ENCODE measurements around the gene SF3B3.
"Not testable (repeated sequence)": the region's sequence is repeated elsewhere in the genome, so short reads cannot be mapped to it uniquely, and the experiment has no call there.

The SF3B3 gene

DNA sequence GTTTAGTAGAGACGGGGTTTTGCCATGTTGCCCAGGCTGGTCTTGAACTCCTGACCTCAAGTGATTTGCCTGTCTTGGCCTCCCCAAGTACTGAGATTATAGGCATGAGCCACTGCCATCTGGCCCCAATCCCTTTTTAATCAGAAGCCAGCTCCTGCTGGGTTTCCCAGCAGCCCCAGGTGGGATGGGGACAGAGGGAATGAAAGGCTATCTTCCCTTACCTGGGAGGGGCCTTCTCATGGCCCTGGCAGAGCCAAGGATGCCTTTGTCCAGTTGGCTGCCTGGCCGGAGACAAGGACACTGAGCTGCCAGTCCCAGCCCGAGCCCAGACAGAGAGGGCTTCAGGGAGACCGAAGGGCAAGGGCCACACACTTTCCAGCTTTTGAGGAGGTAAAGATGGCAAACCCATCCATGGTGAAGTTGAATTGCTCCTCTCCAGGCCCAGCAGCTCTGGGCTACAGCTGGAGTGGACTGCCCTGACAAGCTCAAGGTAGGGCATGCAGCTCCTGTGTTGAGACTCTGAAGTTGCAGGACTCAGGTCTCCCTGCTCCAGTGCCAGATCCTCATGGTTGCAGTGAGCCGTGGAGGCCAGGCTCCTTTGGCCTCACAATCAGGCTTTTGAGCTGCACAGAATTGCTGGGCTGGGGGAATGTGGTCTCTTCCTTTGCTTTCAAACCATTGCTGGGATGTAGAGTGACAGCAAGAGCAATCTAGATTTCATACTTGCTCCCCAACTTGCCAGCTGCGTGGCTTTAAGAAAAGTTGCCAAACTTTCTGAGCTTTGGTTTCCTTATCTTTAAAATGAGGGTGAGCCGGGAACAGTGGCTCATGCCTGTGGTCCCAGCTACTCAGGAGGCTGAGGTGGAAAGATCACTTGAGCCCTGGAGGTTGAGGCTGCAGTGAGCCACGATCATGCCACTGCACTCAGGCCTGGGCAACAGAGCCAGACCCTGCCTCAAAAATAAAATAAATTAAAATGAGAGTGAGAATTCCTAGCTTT lies 78.3 kb downstream of the SF3B3 start:
- Mint-ChIP-seq H3K27me3 (ENCODE audit: low read depth) (peaks cover 4% of the 10 kb centered on the region), H3K4me3 (no peak overlapping the region), H3K36me3 (ENCODE audit: low read depth) (no peaks in the 10 kb centered on the region), H3K27ac (no peak overlapping the region), H3K9me3 (no peaks in the 10 kb centered on the region), H3K4me1 (ENCODE audit: low read depth) (no peaks in the 10 kb centered on the region)

DNA sequence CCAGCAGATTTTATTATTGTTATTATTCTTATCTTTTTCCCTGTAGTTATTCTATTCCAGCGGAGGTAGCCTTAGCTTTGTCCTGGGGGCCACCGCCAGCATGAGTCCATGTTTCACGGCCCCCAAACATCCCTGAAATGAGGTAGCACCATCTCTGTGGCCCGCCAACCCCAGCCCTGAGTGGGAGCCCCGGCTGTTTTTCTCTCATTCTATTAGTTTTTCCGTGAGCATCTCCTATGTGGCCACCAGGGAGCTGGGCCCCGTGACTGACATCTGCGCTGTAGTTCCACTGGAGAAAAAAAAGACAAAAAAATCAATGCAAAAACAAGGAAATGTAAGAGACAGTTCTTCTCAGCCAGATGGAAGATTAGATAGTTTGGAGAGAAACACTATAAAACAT lies 79.2 kb downstream of the SF3B3 start:
- no peaks in the 10 kb centered on the region for H3K9me3 Mint-ChIP-seq
- H3K36me3 Mint-ChIP-seq (ENCODE audit: low read depth), result no peaks in the 10 kb centered on the region
- no peak overlapping the region for H3K4me3 Mint-ChIP-seq

DNA sequence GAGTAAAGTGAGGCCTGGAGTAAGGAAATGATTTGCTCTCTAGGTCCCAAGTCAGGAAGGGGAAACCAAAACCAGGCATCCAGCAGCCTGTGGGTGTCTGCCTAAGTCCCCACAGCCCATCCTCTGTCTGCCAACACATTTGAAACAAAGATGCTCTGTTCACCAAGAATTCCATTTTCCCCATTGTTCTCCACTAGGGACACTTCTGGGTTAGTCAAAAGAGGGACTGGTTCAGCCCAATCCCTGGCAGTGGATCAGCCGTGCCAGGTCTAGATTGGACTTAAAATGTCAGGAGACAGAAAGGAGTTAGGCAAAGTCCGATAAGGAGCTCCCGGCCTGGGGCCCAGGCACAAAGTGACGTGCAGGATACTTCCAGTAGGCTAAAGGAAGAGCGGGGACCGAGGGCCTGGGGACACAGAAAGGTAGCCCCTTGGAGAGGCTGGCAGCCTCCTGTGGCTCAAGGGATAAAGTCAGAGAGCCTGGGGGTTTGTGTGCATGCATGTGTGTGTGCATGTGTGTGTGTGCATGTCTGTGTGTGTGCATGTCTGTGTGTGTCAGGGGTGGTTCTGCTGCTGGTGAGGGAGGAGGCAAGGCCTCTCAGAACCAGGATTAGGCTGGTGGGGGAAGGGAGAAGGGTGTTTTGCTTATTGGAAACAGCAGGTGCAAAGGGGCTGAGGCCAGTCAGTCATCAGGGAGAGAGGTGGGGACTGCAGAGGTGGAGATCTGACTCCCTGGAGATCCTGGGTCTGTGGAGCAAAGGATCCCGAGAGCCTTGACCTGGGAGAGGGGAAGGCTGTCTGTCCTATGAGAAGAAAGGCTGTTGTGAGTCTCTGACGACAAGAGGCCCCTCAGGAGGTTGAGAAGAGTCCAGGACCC lies 81.0 kb downstream of the SF3B3 start:
- Mint-ChIP-seq H3K27ac (no peak overlapping the region), H3K4me1 (ENCODE audit: low read depth) (no peaks in the 10 kb centered on the region), H3K36me3 (ENCODE audit: low read depth) (no peaks in the 10 kb centered on the region), H3K27me3 (ENCODE audit: low read depth) (peaks cover 4% of the 10 kb centered on the region), H3K9me3 (no peaks in the 10 kb centered on the region), H3K4me3 (no peak overlapping the region)

More for the DNA sequence above, 79.2 kb downstream of the SF3B3 start:
- no peaks in the 10 kb centered on the region for H3K4me1 Mint-ChIP-seq (ENCODE audit: low read depth)
- peaks cover 4% of the 10 kb centered on the region for H3K27me3 Mint-ChIP-seq (ENCODE audit: low read depth)
- no peak overlapping the region for H3K27ac Mint-ChIP-seq

DNA sequence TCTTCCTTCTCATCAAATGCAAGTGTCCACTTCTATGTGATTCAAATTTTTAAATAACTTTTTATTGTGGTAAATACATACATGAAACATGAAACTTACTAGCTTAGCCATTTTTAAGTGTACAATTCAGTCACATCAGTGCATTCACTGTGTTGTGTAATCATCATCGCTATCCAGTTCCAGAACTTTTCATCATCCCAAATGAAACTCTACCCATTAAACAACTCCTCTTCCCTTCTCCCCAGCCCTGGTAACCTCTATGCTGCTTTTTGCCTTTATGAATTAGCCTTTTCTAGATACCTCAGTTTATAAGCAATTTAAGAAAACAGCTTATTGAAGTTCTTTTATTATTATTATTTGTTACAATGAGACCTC lies 81.7 kb downstream of the SF3B3 start:
- no peaks in the 10 kb centered on the region for H3K36me3 Mint-ChIP-seq (ENCODE audit: low read depth)
- H3K27me3 Mint-ChIP-seq (ENCODE audit: low read depth), result peaks cover 4% of the 10 kb centered on the region
- H3K27ac Mint-ChIP-seq, result no peak overlapping the region
- H3K4me3 Mint-ChIP-seq, result no peak overlapping the region
- no peaks in the 10 kb centered on the region for H3K4me1 Mint-ChIP-seq (ENCODE audit: low read depth)
- H3K9me3 Mint-ChIP-seq, result no peaks in the 10 kb centered on the region

DNA sequence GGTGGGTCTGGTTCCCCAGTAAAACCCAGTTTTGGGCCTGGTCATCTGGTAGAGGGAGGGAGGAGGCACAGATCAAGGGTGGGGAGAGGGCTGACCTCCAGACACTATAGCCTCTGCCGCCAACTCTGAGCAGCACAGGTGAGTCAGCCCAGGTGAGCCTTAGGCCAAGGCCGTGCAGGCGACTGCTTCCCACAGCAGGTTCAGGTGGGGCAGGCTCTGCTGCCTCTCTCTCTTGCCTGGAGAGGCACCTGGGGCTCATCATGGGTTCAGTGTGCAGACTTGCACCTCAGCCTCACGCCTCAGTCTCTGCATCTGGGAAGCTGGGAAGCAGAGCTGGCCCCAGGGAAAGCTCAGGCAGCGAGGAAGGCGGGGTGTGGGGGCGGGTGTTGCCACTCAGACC lies 84.9 kb downstream of the SF3B3 start:
- H3K9me3 Mint-ChIP-seq, result no peaks in the 10 kb centered on the region

DNA sequence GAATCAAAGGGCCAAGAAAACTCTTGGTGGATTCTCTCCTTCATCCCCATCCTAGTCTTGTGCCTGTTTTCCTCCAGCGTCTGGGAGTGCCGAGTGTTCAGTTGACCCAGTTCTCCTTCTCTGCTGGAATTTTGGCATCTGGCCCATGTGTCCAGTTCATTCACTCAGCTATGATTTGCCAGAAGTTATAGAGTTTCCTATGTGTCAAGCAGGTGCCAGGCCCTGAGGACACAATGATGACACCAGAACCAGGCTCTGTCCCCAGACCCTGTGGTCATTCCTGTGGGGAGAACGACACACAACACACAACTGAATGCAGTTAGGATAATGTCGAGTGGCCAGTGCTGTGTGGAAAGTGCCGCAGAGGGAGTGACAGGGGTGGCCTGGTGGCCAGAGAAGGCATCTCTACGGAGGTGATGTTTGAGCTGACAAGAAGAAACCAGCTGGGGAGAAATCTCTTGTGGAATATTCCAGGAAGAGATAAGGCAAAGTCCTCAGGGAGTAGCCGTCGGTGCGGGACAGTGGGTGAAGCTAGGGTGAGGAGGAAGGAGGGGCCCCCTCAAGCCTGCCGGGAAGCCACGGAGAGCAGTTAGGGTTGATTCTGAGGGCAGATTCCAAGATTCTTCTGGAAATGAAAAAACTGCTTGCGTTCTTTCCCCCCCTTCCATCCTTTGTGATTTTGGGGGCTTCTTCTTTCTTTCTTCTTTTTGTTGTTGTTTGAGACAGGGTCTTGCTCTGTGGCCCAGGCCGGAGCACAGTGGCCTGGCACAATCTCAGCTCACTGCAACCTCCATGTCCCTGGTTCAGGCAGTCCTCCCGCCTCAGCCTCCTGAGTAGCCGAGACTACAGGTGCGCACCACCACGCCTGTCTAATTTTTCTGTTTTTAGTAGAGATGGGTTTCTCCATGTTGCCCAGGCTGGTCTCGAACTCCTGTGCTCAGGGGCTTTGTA lies 86.9 kb downstream of the SF3B3 start:
- peaks cover 4% of the 10 kb centered on the region for H3K27me3 Mint-ChIP-seq (ENCODE audit: low read depth)
- H3K9me3 Mint-ChIP-seq, result no peaks in the 10 kb centered on the region
- no peaks in the 10 kb centered on the region for H3K4me1 Mint-ChIP-seq (ENCODE audit: low read depth)
- no peaks in the 10 kb centered on the region for H3K36me3 Mint-ChIP-seq (ENCODE audit: low read depth)
- no peak overlapping the region for H3K27ac Mint-ChIP-seq
- no peak overlapping the region for H3K4me3 Mint-ChIP-seq

More for the DNA sequence above, 84.9 kb downstream of the SF3B3 start:
- H3K4me3 Mint-ChIP-seq, result no peak overlapping the region
- H3K36me3 Mint-ChIP-seq (ENCODE audit: low read depth), result no peaks in the 10 kb centered on the region
- H3K27ac Mint-ChIP-seq, result no peak overlapping the region
- H3K27me3 Mint-ChIP-seq (ENCODE audit: low read depth), result peaks cover 4% of the 10 kb centered on the region
- H3K4me1 Mint-ChIP-seq (ENCODE audit: low read depth), result no peaks in the 10 kb centered on the region

DNA sequence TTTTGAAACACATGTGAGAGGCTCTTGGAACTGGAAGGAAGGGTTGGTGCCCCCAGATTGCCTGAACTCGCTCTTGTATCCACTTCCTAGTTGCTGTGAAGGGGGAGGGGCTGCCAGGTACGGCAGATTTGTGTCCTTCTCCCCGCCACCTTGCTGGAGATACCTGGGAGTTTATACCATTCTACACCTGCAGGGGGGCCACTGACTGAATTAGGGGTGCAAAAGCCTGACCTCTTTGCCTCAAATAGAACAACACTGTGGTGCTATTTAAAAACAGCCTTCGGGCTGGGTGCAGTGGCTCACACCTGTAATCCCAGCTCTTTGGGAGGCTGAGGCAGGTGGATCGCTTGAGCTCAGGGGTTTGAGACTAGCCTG lies 87.6 kb downstream of the SF3B3 start:
- Mint-ChIP-seq H3K27me3 (ENCODE audit: low read depth) (peaks cover 4% of the 10 kb centered on the region), H3K4me1 (ENCODE audit: low read depth) (no peaks in the 10 kb centered on the region), H3K9me3 (no peaks in the 10 kb centered on the region), H3K27ac (no peak overlapping the region), H3K4me3 (no peak overlapping the region), H3K36me3 (ENCODE audit: low read depth) (no peaks in the 10 kb centered on the region)

DNA sequence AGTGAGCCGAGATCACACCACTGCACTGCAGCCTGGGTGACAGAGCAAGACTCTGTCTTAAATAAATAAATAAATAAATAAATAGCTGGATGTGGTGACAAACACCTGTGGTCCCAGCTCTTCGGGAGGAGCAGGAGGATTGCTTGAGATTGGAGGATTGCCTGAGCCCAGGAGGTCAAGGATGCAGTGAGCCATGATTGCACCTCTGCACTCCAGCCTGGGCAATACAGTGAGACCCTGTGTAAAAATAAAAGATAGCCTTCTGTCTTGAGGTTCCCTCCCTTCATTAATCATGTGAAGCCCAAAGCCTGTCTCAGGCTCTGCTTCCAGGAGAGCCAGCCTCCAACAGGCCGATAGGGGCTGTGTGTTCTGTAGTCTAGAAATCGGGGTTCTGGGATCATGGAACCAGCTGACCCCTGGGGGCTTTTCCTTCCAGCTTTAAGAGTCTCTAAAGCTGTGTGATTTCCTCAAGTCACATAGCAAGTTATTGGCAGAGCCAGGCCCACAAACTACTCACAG lies 88.2 kb downstream of the SF3B3 start:
- H3K27me3 Mint-ChIP-seq (ENCODE audit: low read depth), result no peaks in the 10 kb centered on the region
- no peak overlapping the region for H3K4me3 Mint-ChIP-seq
- no peaks in the 10 kb centered on the region for H3K4me1 Mint-ChIP-seq (ENCODE audit: low read depth)
- H3K9me3 Mint-ChIP-seq, result no peaks in the 10 kb centered on the region
- no peaks in the 10 kb centered on the region for H3K36me3 Mint-ChIP-seq (ENCODE audit: low read depth)
- H3K27ac Mint-ChIP-seq, result no peak overlapping the region

DNA sequence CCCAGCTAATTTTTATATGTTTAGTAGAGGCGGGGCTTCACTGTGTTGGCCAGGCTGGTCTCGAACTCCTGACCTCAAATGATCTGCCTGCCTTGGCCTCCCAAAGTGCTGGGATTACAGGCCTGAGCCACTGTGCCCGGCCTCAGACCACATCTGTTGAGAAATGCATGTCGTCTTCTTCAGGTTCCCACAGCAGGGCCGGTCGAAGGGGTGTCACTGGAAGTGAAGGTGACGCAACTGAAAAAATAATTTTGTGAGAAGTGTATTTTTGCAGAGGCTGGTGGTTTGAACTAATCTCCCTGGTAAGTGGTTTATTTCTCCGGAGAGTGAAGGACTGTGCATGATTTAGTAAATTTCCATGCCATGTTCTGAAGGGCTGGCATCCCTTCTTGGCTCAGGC lies 89.3 kb downstream of the SF3B3 start:
- Mint-ChIP-seq H3K36me3 (ENCODE audit: low read depth) (no peaks in the 10 kb centered on the region), H3K9me3 (no peaks in the 10 kb centered on the region), H3K4me1 (ENCODE audit: low read depth) (no peaks in the 10 kb centered on the region), H3K27ac (no peak overlapping the region), H3K4me3 (no peak overlapping the region), H3K27me3 (ENCODE audit: low read depth) (no peaks in the 10 kb centered on the region)

DNA sequence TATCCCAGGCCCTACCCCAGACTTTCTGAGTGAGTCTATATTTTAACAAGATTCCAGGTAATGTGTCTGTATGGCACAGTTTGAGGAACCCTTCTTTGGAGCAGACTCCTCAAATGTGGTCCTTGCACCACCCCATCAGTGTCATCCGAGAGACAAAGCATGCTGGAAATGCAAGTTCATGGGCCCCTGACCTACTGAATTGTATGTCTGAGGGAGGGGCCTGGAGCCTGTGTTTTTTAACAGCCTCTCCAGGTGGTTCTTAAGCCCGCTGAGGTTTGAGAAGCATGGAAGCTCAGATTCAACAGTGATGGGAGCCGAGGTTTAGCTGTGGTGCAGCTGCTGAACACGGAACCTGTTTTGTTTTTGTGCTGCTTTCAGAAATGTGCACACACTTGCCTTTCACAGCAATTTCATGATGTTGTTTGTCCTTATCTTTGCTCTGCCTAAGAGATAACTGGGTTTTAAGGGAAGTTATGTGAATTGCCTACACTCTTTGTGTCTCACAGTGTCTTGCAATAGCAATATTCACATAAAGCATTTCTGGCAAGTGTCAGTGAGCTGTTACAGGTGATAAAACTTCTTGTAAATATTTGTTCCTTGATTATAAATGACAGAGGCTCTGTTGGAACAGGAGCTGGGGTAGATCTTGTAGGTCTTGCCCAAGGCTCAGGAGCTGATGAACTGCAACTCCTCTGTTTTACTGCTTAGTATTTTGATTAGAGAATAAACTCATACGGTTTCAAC lies 90.8 kb downstream of the SF3B3 start:
- Mint-ChIP-seq H3K9me3 (no peaks in the 10 kb centered on the region), H3K4me1 (ENCODE audit: low read depth) (no peaks in the 10 kb centered on the region), H3K27ac (no peak overlapping the region), H3K36me3 (ENCODE audit: low read depth) (no peaks in the 10 kb centered on the region), H3K4me3 (no peak overlapping the region), H3K27me3 (ENCODE audit: low read depth) (no peaks in the 10 kb centered on the region)

DNA sequence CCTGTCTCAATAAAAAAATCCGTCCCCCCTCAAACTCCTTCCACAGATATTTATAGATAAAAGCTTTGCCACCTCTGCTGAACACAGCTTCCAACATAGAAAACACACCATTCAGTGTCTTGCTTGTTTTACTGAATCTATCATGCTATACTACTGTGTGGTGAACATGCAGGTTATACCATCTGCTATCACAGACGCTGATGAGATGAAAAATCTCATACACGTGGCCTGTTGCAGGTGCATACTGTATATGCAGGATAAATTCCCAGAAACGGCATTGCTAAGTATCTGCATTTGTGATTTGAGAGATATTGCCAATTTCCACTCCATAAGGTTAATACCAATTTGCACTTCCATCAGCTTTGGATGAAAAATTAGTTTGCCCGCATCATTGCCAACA lies 92.3 kb downstream of the SF3B3 start:
- H3K36me3 Mint-ChIP-seq (ENCODE audit: low read depth), result no peaks in the 10 kb centered on the region
- no peak overlapping the region for H3K4me3 Mint-ChIP-seq
- no peaks in the 10 kb centered on the region for H3K9me3 Mint-ChIP-seq
- no peak overlapping the region for H3K27ac Mint-ChIP-seq
- H3K4me1 Mint-ChIP-seq (ENCODE audit: low read depth), result no peaks in the 10 kb centered on the region
- no peaks in the 10 kb centered on the region for H3K27me3 Mint-ChIP-seq (ENCODE audit: low read depth)

DNA sequence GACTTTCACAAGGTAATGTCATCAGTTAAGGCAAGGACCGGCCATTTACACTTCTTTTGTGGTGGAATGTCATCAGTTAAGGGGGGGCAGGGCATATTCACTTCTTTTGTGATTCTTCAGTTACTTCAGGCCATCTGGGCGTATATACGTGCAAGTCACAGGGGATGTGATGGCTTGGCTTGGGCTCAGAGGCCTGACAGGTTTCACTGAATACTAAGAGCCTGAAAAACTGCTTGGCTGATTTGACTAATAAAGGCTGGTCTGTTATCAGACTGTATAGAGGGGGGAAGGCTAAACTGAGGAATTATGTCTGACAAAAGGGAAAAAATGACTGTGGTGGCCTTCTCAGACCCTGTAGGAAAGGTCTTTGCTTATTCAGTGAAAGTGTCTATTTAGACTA lies 98.2 kb downstream of the SF3B3 start:
- H3K27me3 Mint-ChIP-seq (ENCODE audit: low read depth), result peaks cover 14% of the 10 kb centered on the region
- H3K27ac Mint-ChIP-seq; H3K9me3 Mint-ChIP-seq; H3K4me1 Mint-ChIP-seq (ENCODE audit: low read depth); H3K4me3 Mint-ChIP-seq; H3K36me3 Mint-ChIP-seq (ENCODE audit: low read depth): not testable (repeated sequence)

Data from T-helper 1 cell treated with Interleukin-12 subunit alpha and Interleukin-12 subunit beta and Interleukin-4 antibody, amounts not matched to agents 30 μg/mL and 1 μg/mL, for 36 hours (primary cell).